ENCODE data around the gene SF3B4. TPM values are rescaled to one million over a fixed set of nuclear protein-coding genes. Genes with fewer than 3 reads are reported as not detected.
A peak's percentile ranks its signal among the peaks of the same experiment; 100 is the strongest.

The SF3B4 gene
- total and polyA plus RNA-seq, 2 of the 4 experiments (the other 2 are of a cell fraction): 6.6 to 64.4 TPM

- peak overlapping the region; percentile 79; the same call in 1 of the 2 replicates for H2BK120ac ChIP-seq (ENCODE audit: low read depth, low read length)
- H3K9me1 ChIP-seq (ENCODE audit: insufficient read depth, low read length): peaks cover 29% of the 10 kb centered on the region
- H3K4me3 ChIP-seq (ENCODE audit: insufficient read depth, low read depth, low read length): peak overlapping the region; percentile 84
- peak overlapping the region; percentile 26 for H2BK5ac ChIP-seq (ENCODE audit: low read depth, low read length, poor library complexity, severe bottlenecking)
- peaks cover 9% of the 10 kb centered on the region; the same call in 1 of the 2 replicates for H3K36me3 ChIP-seq (ENCODE audit: control insufficient read depth, insufficient read depth, low read length)
- peak overlapping the region; percentile 89; the same call in 1 of the 2 replicates for H3K23ac ChIP-seq (ENCODE audit: low read depth, low read length)
- H3K27ac ChIP-seq (ENCODE audit: insufficient read depth, low read length): peak overlapping the region; percentile 33; the same call in 1 of the 2 replicates
- H2AFZ ChIP-seq (replicated peaks; ENCODE audit: low read length, poor library complexity): peak overlapping the region; percentile 96
- no peaks in the 10 kb centered on the region for H4K20me1 ChIP-seq (ENCODE audit: insufficient read depth, low read length)
- peak overlapping the region; percentile 15 for H3K9ac ChIP-seq (ENCODE audit: low read depth, low read length)
- intact Hi-C loops (cut with micrococcal nuclease) (loop anchor here (5.0 kb wide), 1 partner anchor 45 kb away; no protein-coding TSS in a partner anchor), dilution Hi-C loops (cut with HindIII; ENCODE audit: low sequenced_read_pairs, unreplicated experiment) (no loop called here), in situ Hi-C loops (cut with MboI; ENCODE audit: low sequenced_read_pairs) (loop anchor here (5.0 kb wide), 1 partner anchor 35 kb away; no protein-coding TSS in a partner anchor)
- H2AK5ac ChIP-seq (ENCODE audit: low read depth, low read length): peak overlapping the region; percentile 68; the same call in 1 of the 2 replicates
- H3K79me1 ChIP-seq (ENCODE audit: low read depth in 1 of 2, low read length in 2 of 2): peaks cover 3 to 58% of the 10 kb centered on the region in 2 experiments
- H3K27me3 ChIP-seq (ENCODE audit: control insufficient read depth, insufficient read depth, low read length): no peaks in the 10 kb centered on the region
- peak overlapping the region; percentile 67; the same call in 1 of the 2 replicates for H4K91ac ChIP-seq (ENCODE audit: insufficient read depth, low read depth, low read length)
- BruUV-seq (replicated peaks): no TSS peak
- DNase-seq (peak; percentile 58), ATAC-seq (ENCODE audit: low read depth) (peak; percentile 22)
- H2BK20ac ChIP-seq (ENCODE audit: low read depth, low read length): peak overlapping the region; percentile 84
- peak overlapping the region; percentile 81 for H3K14ac ChIP-seq (replicated peaks; ENCODE audit: low read depth, low read length)
- WGBS, 2 experiments (ENCODE audit: extremely low coverage in 2 of 2, insufficient read length in 1 of 2): 13% methylated on average over 3 of the region's 8 CpGs; no CpG with 5 or more reads in 1 of the 2 experiments
- H2BK15ac ChIP-seq (ENCODE audit: low read depth, low read length): peak overlapping the region; percentile 17; the same call in 1 of the 3 replicates
- H3K4ac ChIP-seq (ENCODE audit: low read depth, low read length): peak overlapping the region; percentile 89
- H3K56ac ChIP-seq (ENCODE audit: extremely low read depth, insufficient read depth, low read length): peak overlapping the region; percentile 36; the same call in 1 of the 2 replicates
- H2AK9ac ChIP-seq (replicated peaks; ENCODE audit: low read depth, low read length, poor library complexity): peak overlapping the region; percentile 99
- TF ChIP-seq CTCF (conservative IDR thresholded peaks at IDR 0.05; ENCODE audit: low read depth, low read length) (peak; percentile 24; the same call in 1 of the 2 replicates), RCOR1 (IDR thresholded peaks at IDR 0.05; ENCODE audit: insufficient replicate concordance, low read length) (no peak)
- peaks cover 11% of the 10 kb centered on the region for H3K4me1 ChIP-seq (ENCODE audit: control insufficient read depth, insufficient read depth, low read length)
- peak overlapping the region; percentile 15 to 97 for H4K8ac ChIP-seq (ENCODE audit: low read depth in 2 of 2, low read length in 2 of 2)
- H3K4me2 ChIP-seq (ENCODE audit: low read depth, low read length): peak overlapping the region; percentile 90
- ChIA-PET CTCF (interaction anchor here (0.6 kb wide), 1 partner anchor 58 kb away, joined by 3 read pairs; no protein-coding TSS in a partner anchor), POLR2A (ENCODE audit: unreplicated experiment) (interaction anchor here (0.8 kb wide), 1 partner anchor 9 kb away, joined by 3 read pairs; no protein-coding TSS in a partner anchor)
- H3K18ac ChIP-seq (ENCODE audit: low read depth, low read length): peak overlapping the region; percentile 42; the same call in 1 of the 2 replicates
- H3K9me3 ChIP-seq (ENCODE audit: control insufficient read depth, insufficient read depth, low read length): no peaks in the 10 kb centered on the region
- H4K5ac ChIP-seq (ENCODE audit: low read depth, low read length): peak overlapping the region; percentile 67
Measured at GRCh38 chr1:149936992-149937705, 9.5 kb upstream of the SF3B4 start.
